ENCODE results near the gene RASA4. TPM values are rescaled to one million over a fixed set of nuclear protein-coding genes. Genes with fewer than 3 reads are reported as not detected.
"Not testable (repeated sequence)": the region's sequence is repeated elsewhere in the genome, so short reads cannot be mapped to it uniquely, and the experiment has no call there.

Gene RASA4
- total RNA-seq, 1 experiment from 2014 or later = 9.2 TPM

DNA sequence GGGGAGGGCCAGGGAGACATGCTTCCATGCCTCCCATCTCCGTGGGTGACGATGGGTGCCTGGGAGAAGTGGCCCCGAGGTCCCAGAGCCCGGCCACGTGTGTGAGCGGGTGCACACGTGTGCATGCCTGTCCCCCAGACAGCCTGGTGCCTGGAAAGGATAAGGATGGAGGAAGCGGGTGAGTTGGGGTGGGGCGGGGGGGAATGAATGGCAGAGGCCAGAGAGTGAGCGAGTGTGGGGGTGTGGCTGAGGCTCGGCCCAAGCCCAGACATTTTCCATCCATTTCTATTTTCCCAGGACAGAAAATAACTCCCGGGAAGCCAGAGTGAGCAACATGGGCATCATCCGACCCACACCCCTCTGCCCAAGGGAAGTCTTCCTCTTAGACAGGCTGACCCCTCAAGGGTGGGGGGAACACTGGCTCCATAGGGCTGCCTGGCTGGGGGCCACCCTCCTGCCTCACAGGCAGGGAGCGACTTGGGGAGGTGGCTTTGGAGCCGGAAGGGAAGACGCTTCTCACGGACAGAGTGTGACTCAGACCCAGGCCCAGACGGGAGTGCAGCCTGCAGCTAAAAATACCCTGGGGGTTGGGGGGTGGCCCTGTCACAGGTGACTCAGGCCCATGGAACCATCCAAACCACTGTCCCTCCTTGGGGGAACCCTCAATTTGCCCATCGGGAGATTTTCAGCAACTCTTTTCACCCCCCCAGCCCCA, 12.0 kb downstream of the RASA4 start:
- H3K27ac ChIP-seq (ENCODE audit: low read depth, low read length, poor library complexity, severe bottlenecking); BruUV-seq (replicated peaks); H3K27me3 ChIP-seq (replicated peaks; ENCODE audit: insufficient read depth, low read depth, low read length, poor library complexity); H3K36me3 ChIP-seq (ENCODE audit: insufficient read depth, low read length, poor library complexity, severe bottlenecking); intact Hi-C loops (cut with micrococcal nuclease; ENCODE audit: unreplicated experiment); POLR2A ChIA-PET (ENCODE audit: low non-redundant PET); H3K4me3 ChIP-seq (ENCODE audit: low read depth, low read length, poor library complexity, severe bottlenecking); CTCF ChIA-PET; DNase-seq (ENCODE audit: low spot score); H3K4me1 ChIP-seq (ENCODE audit: insufficient read depth, low read length, poor library complexity, severe bottlenecking); H3K9me3 ChIP-seq (ENCODE audit: low read depth, low read length, poor library complexity, severe bottlenecking): not testable (repeated sequence)

DNA sequence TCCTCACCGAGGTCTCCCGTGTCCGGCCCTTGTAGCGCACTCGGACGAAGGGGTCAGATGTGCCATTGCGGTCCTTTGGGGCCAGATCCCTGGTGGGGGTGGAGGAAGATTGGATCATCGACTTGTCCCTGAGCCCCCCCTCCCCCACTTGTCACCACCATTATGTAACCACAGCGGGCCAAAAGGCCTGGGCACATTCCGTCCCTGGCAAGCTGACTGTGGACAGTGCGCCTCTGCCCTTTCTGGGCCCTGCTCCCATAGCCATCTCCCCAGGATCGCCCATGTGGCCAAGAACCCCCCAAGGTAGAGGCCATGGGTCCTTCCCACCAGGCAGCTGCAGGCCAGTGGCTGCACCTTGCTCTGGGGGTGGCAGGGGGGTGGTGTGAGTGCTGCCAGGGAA, 14.2 kb downstream of the RASA4 start:
- DNase-seq (ENCODE audit: low spot score); H3K27ac ChIP-seq (ENCODE audit: low read depth, low read length, poor library complexity, severe bottlenecking); H3K4me1 ChIP-seq (ENCODE audit: insufficient read depth, low read length, poor library complexity, severe bottlenecking); H3K9me3 ChIP-seq (ENCODE audit: low read depth, low read length, poor library complexity, severe bottlenecking); H3K36me3 ChIP-seq (ENCODE audit: insufficient read depth, low read length, poor library complexity, severe bottlenecking); H3K4me3 ChIP-seq (ENCODE audit: low read depth, low read length, poor library complexity, severe bottlenecking); BruUV-seq (replicated peaks); intact Hi-C loops (cut with micrococcal nuclease; ENCODE audit: unreplicated experiment); CTCF ChIA-PET; H3K27me3 ChIP-seq (replicated peaks; ENCODE audit: insufficient read depth, low read depth, low read length, poor library complexity); POLR2A ChIA-PET (ENCODE audit: low non-redundant PET): not testable (repeated sequence)

DNA sequence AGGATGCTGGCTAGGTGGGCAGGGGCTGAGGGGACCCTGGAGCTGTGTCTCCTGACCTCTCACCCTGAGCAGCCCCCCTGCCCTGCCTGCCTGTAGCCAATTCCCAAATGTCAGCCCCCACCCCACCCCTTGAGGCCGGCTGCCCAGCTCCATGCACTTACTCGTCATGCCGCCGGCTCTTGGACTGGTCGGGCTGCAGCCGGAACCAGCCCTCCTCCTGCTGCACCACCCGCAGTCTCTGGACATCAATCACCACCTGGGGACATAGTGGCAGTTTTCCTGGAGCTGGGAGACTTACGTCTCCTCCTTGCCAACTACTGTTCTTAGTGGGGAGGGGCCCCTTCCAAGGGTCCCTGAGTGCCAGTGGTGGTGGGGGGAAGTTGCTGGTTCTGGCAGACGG, 16.9 kb downstream of the RASA4 start:
- POLR2A ChIA-PET (ENCODE audit: low non-redundant PET); CTCF ChIA-PET; H3K9me3 ChIP-seq (ENCODE audit: low read depth, low read length, poor library complexity, severe bottlenecking); DNase-seq (ENCODE audit: low spot score); H3K4me3 ChIP-seq (ENCODE audit: low read depth, low read length, poor library complexity, severe bottlenecking); H3K4me1 ChIP-seq (ENCODE audit: insufficient read depth, low read length, poor library complexity, severe bottlenecking); intact Hi-C loops (cut with micrococcal nuclease; ENCODE audit: unreplicated experiment); H3K36me3 ChIP-seq (ENCODE audit: insufficient read depth, low read length, poor library complexity, severe bottlenecking); H3K27ac ChIP-seq (ENCODE audit: low read depth, low read length, poor library complexity, severe bottlenecking); H3K27me3 ChIP-seq (replicated peaks; ENCODE audit: insufficient read depth, low read depth, low read length, poor library complexity); BruUV-seq (replicated peaks): not testable (repeated sequence)

GRCh38 chr7:102596036-102596435, 20.5 kb downstream of the RASA4 start:
- CTCF ChIA-PET; intact Hi-C loops (cut with micrococcal nuclease; ENCODE audit: unreplicated experiment); H3K27ac ChIP-seq (ENCODE audit: low read depth, low read length, poor library complexity, severe bottlenecking); H3K36me3 ChIP-seq (ENCODE audit: insufficient read depth, low read length, poor library complexity, severe bottlenecking); H3K9me3 ChIP-seq (ENCODE audit: low read depth, low read length, poor library complexity, severe bottlenecking); H3K4me3 ChIP-seq (ENCODE audit: low read depth, low read length, poor library complexity, severe bottlenecking); H3K4me1 ChIP-seq (ENCODE audit: insufficient read depth, low read length, poor library complexity, severe bottlenecking); BruUV-seq (replicated peaks); DNase-seq (ENCODE audit: low spot score); H3K27me3 ChIP-seq (replicated peaks; ENCODE audit: insufficient read depth, low read depth, low read length, poor library complexity); POLR2A ChIA-PET (ENCODE audit: low non-redundant PET): not testable (repeated sequence)

DNA sequence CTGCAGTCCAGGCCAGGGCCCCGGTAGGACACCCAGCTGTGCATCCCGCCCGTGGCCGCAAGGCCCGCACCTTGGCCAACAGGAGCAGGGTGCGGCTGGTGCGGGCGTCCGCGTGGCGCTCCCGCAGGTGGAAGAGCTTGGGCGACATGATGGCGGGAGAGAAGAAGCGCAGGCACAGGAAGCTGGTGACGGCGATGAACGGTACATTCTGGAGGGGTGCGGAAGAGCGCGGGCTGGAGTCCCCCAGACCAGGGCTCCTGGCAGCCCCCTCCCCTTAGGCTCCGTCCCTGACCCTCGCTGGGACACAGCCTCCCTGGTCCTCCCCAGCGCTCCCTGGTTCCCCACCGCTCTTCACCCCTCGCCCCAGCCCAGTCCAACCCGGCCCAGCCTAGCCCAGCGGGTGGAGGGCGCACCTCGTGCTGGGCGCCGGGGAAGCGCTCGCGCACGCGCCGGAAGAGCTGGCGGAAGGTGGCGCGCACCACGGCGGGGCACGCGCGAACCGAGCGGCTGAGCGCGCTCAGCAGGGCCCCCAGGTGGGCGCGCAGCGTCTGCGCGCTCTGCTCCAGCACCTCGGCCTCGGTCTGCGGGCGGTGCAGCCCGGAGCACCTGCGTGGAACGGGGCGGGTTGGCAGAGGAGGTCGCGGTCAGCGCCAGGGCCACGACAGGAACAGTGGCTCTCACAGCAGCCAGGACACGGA, 22.8 kb downstream of the RASA4 start:
- CTCF ChIA-PET; H3K27me3 ChIP-seq (replicated peaks; ENCODE audit: insufficient read depth, low read depth, low read length, poor library complexity); BruUV-seq (replicated peaks); H3K9me3 ChIP-seq (ENCODE audit: low read depth, low read length, poor library complexity, severe bottlenecking); POLR2A ChIA-PET (ENCODE audit: low non-redundant PET); H3K36me3 ChIP-seq (ENCODE audit: insufficient read depth, low read length, poor library complexity, severe bottlenecking); H3K4me3 ChIP-seq (ENCODE audit: low read depth, low read length, poor library complexity, severe bottlenecking); DNase-seq (ENCODE audit: low spot score); H3K4me1 ChIP-seq (ENCODE audit: insufficient read depth, low read length, poor library complexity, severe bottlenecking); H3K27ac ChIP-seq (ENCODE audit: low read depth, low read length, poor library complexity, severe bottlenecking); intact Hi-C loops (cut with micrococcal nuclease; ENCODE audit: unreplicated experiment): not testable (repeated sequence)

- H3K4me1 ChIP-seq (ENCODE audit: insufficient read depth, low read length, poor library complexity, severe bottlenecking); CTCF ChIA-PET; DNase-seq (ENCODE audit: low spot score); H3K27ac ChIP-seq (ENCODE audit: low read depth, low read length, poor library complexity, severe bottlenecking); BruUV-seq (replicated peaks); H3K9me3 ChIP-seq (ENCODE audit: low read depth, low read length, poor library complexity, severe bottlenecking); intact Hi-C loops (cut with micrococcal nuclease; ENCODE audit: unreplicated experiment); H3K27me3 ChIP-seq (replicated peaks; ENCODE audit: insufficient read depth, low read depth, low read length, poor library complexity); H3K4me3 ChIP-seq (ENCODE audit: low read depth, low read length, poor library complexity, severe bottlenecking); H3K36me3 ChIP-seq (ENCODE audit: insufficient read depth, low read length, poor library complexity, severe bottlenecking); POLR2A ChIA-PET (ENCODE audit: low non-redundant PET): not testable (repeated sequence)
These were observed 24.0 kb downstream of the RASA4 start for GRCh38 chr7:102592477-102593019.

DNA sequence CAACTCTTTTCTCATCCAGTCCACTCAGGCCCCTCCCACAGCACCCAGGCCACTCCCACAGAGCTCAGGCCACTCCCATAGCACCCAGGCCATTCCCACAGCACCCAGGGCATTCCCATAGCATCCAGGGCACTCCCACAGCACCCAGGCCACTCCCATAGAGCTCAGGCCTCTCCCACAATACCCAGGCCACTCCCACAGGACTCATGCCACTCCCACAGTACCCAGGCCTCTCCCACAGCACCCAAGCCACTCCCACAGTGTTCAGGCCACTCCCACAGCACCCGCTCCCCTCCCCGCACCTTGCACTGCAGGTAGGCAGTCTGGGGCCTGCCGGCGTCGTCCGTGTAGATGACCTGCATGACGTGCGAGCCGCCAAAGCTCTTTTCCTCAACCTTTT, 26.7 kb downstream of the RASA4 start:
- H3K4me1 ChIP-seq (ENCODE audit: insufficient read depth, low read length, poor library complexity, severe bottlenecking); CTCF ChIA-PET; DNase-seq (ENCODE audit: low spot score); intact Hi-C loops (cut with micrococcal nuclease; ENCODE audit: unreplicated experiment); H3K27ac ChIP-seq (ENCODE audit: low read depth, low read length, poor library complexity, severe bottlenecking); POLR2A ChIA-PET (ENCODE audit: low non-redundant PET); H3K27me3 ChIP-seq (replicated peaks; ENCODE audit: insufficient read depth, low read depth, low read length, poor library complexity); H3K36me3 ChIP-seq (ENCODE audit: insufficient read depth, low read length, poor library complexity, severe bottlenecking); H3K9me3 ChIP-seq (ENCODE audit: low read depth, low read length, poor library complexity, severe bottlenecking); H3K4me3 ChIP-seq (ENCODE audit: low read depth, low read length, poor library complexity, severe bottlenecking); BruUV-seq (replicated peaks): not testable (repeated sequence)

Data from A673 (cell line).